Keratinocyte (primary cell): ENCODE results near the gene GPC3. TPM values are rescaled to one million over a fixed set of nuclear protein-coding genes. Genes with fewer than 3 reads are reported as not detected.

Experiments used
- DNase-seq: peaks from one replicate; pipeline ENCODE4 v3.0.0-alpha.2; 2011; ENCODE audit warnings: low read depth, missing footprints, low spot score
- FAIRE-seq: peaks from 2 replicates; lab custom pipeline; 2011; peaks lifted over from hg19 to GRCh38; lab: Jason Lieb, UNC
- H2AFZ ChIP-seq: 2 replicates; pipeline ENCODE4 v1.6.0; 2012; ENCODE audit warnings: low read length, control low read depth, inconsistent platforms; ENCODE audit not compliant: control insufficient read depth
- H3K27ac ChIP-seq: 2 replicates; pipeline ENCODE4 v1.5.1; 2011; ENCODE audit warnings: low read length; ENCODE audit not compliant: control insufficient read depth, insufficient read depth
- H3K27me3 ChIP-seq: 3 replicates; pipeline ENCODE4 v1.6.0; 2011; ENCODE audit warnings: low read length; ENCODE audit not compliant: control insufficient read depth, insufficient read depth; ENCODE audit errors: extremely low read depth
- H3K36me3 ChIP-seq, 2 experiments: 2 replicates in 1 of 2; 3 replicates in 1 of 2; pipeline ENCODE4 v1.5.1; 2011; ENCODE audit warnings: low read length in 2 of 2, mild to moderate bottlenecking in 1 of 2; ENCODE audit not compliant: control insufficient read depth in 2 of 2, insufficient read depth in 2 of 2; ENCODE audit errors: extremely low read depth in 1 of 2
- H3K4me1 ChIP-seq: 3 replicates; pipeline ENCODE4 v1.5.1; 2011; ENCODE audit warnings: low read length; ENCODE audit not compliant: control insufficient read depth, insufficient read depth; ENCODE audit errors: extremely low read depth
- H3K4me2 ChIP-seq: 3 replicates; pipeline ENCODE4 v1.6.0; 2011; ENCODE audit warnings: low read depth, low read length; ENCODE audit not compliant: control insufficient read depth, insufficient read depth; ENCODE audit errors: extremely low read depth
- H3K4me3 ChIP-seq, 3 experiments: fragments of 200-600 bp in 1 of 3; sonication (generic) in 1 of 3; 2 replicates in 2 of 3; 3 replicates in 1 of 3; pipeline ENCODE4 v1.5.1; 2011 to 2016; ENCODE audit warnings: low read length in 3 of 3, mild to moderate bottlenecking in 3 of 3, control low read depth in 2 of 3, inconsistent platforms in 1 of 3, low read depth in 1 of 3, mixed read lengths in 1 of 3, mixed run types in 1 of 3, moderate library complexity in 1 of 3; ENCODE audit not compliant: control insufficient read depth in 2 of 3, insufficient read depth in 2 of 3; ENCODE audit errors: extremely low read depth in 1 of 3
- H3K79me2 ChIP-seq: 2 replicates; pipeline ENCODE4 v1.6.0; 2012; ENCODE audit warnings: low read length; ENCODE audit not compliant: control insufficient read depth, insufficient read depth
- H3K9ac ChIP-seq: 3 replicates; pipeline ENCODE4 v1.6.0; 2011; ENCODE audit warnings: low read length; ENCODE audit not compliant: control insufficient read depth, insufficient read depth; ENCODE audit errors: extremely low read depth
- H3K9me1 ChIP-seq: 3 replicates; pipeline ENCODE4 v1.6.0; 2011; ENCODE audit warnings: low read length; ENCODE audit not compliant: control insufficient read depth, insufficient read depth; ENCODE audit errors: extremely low read depth
- H3K9me3 ChIP-seq: 2 replicates; pipeline ENCODE4 v1.5.1; 2012; ENCODE audit warnings: low read depth, low read length; ENCODE audit not compliant: control insufficient read depth
- H4K20me1 ChIP-seq: 3 replicates; pipeline ENCODE4 v1.6.0; 2011; ENCODE audit warnings: low read length; ENCODE audit not compliant: control insufficient read depth, insufficient read depth; ENCODE audit errors: extremely low read depth
- EZH2 ChIP-seq: IDR thresholded peaks from one replicate; pipeline ENCODE4 v1.6.1; 2012; ENCODE audit warnings: inconsistent platforms, mild to moderate bottlenecking, low read length, moderate library complexity
- dilution Hi-C: fragments of 300-500 bp; cut with MboI; formaldehyde crosslinking; loops from one replicate; pipeline ENCODE4 v1.7.0; 2020; ENCODE audit warnings: low sequenced_read_pairs; ENCODE audit not compliant: extremely low pct_ligation_motif_present
- polyA plus RNA-seq, 5 experiments: library from polyadenylated mRNA; depleted of rRNA in 3 of 5; stranded (reverse) in 3 of 5; stranded (forward) in 1 of 5; unstranded in 1 of 5; fragments of >200 nt; gene quantifications; 1 replicate in 1 of 5; 2 replicates in 3 of 5; 3 replicates in 1 of 5; pipeline versions ENCODE4 v1.2.1 to v1.2.3, GENCODE V29; 2011 to 2012; ENCODE audit warnings: missing spikeins in 2 of 5, low read depth in 1 of 5, low replicate concordance in 1 of 5
- TF ChIP-seq, protein P1 (sequence below), 3 experiments: IDR thresholded peaks in 1 of 3; conservative IDR thresholded peaks in 1 of 3; optimal IDR thresholded peaks in 1 of 3; 2 replicates in 2 of 3; 3 replicates in 1 of 3; pipeline versions ENCODE3 to v1.5.1; 2011; ENCODE audit warnings: low read length in 3 of 3, mild to moderate bottlenecking in 3 of 3, moderate library complexity in 2 of 3, control low read depth in 1 of 3, inconsistent platforms in 1 of 3; ENCODE audit not compliant: insufficient read depth in 2 of 3; ENCODE audit errors: extremely low read depth in 1 of 3

Gene GPC3
- polyA plus RNA-seq, 1 donor (not counting 4 experiments of a cell fraction or from before 2014, with no cell fraction given) = 0.03 TPM

DNA sequence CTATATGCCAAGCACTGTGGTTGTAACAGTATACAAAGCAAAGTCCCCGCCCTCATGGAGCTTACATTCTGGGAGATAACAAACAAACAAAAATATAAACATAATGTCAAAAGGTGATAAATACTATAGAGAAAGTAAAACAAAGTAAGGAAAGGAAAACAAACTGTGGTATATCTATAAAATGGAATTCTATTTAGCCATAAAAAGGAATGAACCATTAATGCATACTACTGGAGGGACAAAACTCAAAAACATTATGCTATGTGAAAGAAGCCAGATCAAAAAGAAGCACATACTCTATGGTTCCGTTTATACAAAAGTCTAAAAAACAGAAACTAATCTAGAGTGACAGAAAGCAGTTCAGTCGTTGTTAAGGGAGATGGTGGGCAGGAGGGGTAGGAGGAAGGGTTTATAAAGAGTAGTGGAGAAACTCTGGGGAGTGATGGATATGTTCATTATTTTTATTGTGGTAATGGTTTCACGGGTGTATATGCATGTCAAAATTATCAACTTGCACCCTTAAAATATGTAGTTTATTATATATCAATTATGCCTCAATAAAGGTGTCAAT lies 31.5 kb downstream of the GPC3 start:
- no peaks in the 10 kb centered on the region for H3K36me3 ChIP-seq
- no peak overlapping the region for H2AFZ ChIP-seq
- H3K4me2 ChIP-seq = no peak overlapping the region
- dilution Hi-C loops = no loop called here
- H3K4me1 ChIP-seq = no peaks in the 10 kb centered on the region
- H3K9me3 ChIP-seq = no peaks in the 10 kb centered on the region
- H3K9me1 ChIP-seq = no peaks in the 10 kb centered on the region
- H3K27ac ChIP-seq = no peak overlapping the region
- FAIRE-seq (no peak), DNase-seq (no peak)
- TF ChIP-seq, protein P1, sequence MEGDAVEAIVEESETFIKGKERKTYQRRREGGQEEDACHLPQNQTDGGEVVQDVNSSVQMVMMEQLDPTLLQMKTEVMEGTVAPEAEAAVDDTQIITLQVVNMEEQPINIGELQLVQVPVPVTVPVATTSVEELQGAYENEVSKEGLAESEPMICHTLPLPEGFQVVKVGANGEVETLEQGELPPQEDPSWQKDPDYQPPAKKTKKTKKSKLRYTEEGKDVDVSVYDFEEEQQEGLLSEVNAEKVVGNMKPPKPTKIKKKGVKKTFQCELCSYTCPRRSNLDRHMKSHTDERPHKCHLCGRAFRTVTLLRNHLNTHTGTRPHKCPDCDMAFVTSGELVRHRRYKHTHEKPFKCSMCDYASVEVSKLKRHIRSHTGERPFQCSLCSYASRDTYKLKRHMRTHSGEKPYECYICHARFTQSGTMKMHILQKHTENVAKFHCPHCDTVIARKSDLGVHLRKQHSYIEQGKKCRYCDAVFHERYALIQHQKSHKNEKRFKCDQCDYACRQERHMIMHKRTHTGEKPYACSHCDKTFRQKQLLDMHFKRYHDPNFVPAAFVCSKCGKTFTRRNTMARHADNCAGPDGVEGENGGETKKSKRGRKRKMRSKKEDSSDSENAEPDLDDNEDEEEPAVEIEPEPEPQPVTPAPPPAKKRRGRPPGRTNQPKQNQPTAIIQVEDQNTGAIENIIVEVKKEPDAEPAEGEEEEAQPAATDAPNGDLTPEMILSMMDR (optimal IDR thresholded peaks at IDR 0.05 in 1 of 3, IDR thresholded peaks at IDR 0.05 in 1 of 3, conservative IDR thresholded peaks at IDR 0.05 in 1 of 3; ENCODE audit: extremely low read depth in 1 of 3, insufficient read depth in 2 of 3, low read length in 3 of 3) = no peak
- TF ChIP-seq EZH2 = no peak
- H3K4me3 ChIP-seq = no peak overlapping the region
- no peaks in the 10 kb centered on the region for H4K20me1 ChIP-seq
- no peaks in the 10 kb centered on the region for H3K79me2 ChIP-seq
- no peaks in the 10 kb centered on the region for H3K27me3 ChIP-seq
- no peak overlapping the region for H3K9ac ChIP-seq

DNA sequence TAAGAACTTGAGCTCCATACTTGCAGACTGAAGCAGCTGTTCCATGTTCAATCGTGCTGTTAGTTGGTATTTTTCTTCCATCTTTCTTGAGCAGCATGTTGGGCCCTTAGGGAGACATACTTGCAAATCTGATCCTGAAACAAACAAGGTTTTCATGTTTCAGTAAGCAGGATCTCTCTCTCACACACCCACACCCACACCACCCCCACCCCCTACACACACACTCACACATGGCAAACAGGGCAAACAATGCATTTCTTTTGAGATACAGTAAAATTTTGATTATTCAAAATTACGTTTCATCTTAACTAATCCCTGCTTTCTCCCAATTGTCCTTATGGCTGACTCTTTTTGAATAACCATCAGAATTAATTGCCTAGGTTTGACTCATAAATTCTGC lies 32.3 kb downstream of the GPC3 start:
- no peaks in the 10 kb centered on the region for H3K27me3 ChIP-seq
- dilution Hi-C loops = no loop called here
- H3K36me3 ChIP-seq = no peaks in the 10 kb centered on the region
- DNase-seq (no peak), FAIRE-seq (no peak)
- H3K27ac ChIP-seq = no peak overlapping the region
- no peaks in the 10 kb centered on the region for H3K9me1 ChIP-seq
- no peak overlapping the region for H3K4me3 ChIP-seq
- H3K9me3 ChIP-seq = no peaks in the 10 kb centered on the region
- H3K9ac ChIP-seq = no peak overlapping the region
- no peaks in the 10 kb centered on the region for H4K20me1 ChIP-seq
- H3K4me2 ChIP-seq = no peak overlapping the region
- no peaks in the 10 kb centered on the region for H3K4me1 ChIP-seq
- TF ChIP-seq, protein P1 (optimal IDR thresholded peaks at IDR 0.05 in 1 of 3, IDR thresholded peaks at IDR 0.05 in 1 of 3, conservative IDR thresholded peaks at IDR 0.05 in 1 of 3; ENCODE audit: extremely low read depth in 1 of 3, insufficient read depth in 2 of 3, low read length in 3 of 3) = no peak
- TF ChIP-seq EZH2 = no peak
- H3K79me2 ChIP-seq = no peaks in the 10 kb centered on the region
- H2AFZ ChIP-seq = no peak overlapping the region
